CD14-positive monocyte (primary cell): Measurements from ENCODE around the gene DESI1. TPM values are rescaled to one million over a fixed set of nuclear protein-coding genes. Genes with fewer than 3 reads are reported as not detected.

ENCODE experiments used
- DNase-seq, 3 donors: peaks; one replicate each; pipeline ENCODE4 v3.0.0-alpha.2; 2011 to 2022
- H2AFZ ChIP-seq: 2 replicates; pipeline ENCODE4 v1.6.0; 2012; ENCODE audit warnings: mild to moderate bottlenecking, low read depth, low read length, inconsistent platforms; ENCODE audit not compliant: insufficient read depth, poor library complexity, severe bottlenecking
- H3K27ac ChIP-seq, 2 donors: 1 replicate in 1 of 2; 2 replicates in 1 of 2; pipeline ENCODE4 v1.5.1; 2012 to 2013; ENCODE audit warnings: low read length in 2 of 2, control low read depth in 1 of 2, inconsistent platforms in 1 of 2, low read depth in 1 of 2, mild to moderate bottlenecking in 1 of 2
- H3K27me3 ChIP-seq, 2 donors: one replicate each; pipeline versions ENCODE4 v1.6.0 to v1.6.1; 2011 to 2013; ENCODE audit warnings: low read length in 2 of 2; ENCODE audit not compliant: control insufficient read depth in 2 of 2, insufficient read depth in 2 of 2
- H3K36me3 ChIP-seq, 2 donors: replicated peaks in 1 of 2; 1 replicate in 1 of 2; 2 replicates in 1 of 2; pipeline versions ENCODE4 v1.5.1 to v1.6.1; 2012 to 2013; ENCODE audit warnings: low read length in 2 of 2, control low read depth in 1 of 2, inconsistent platforms in 1 of 2, mild to moderate bottlenecking in 1 of 2; ENCODE audit not compliant: insufficient read depth in 2 of 2, control insufficient read depth in 1 of 2
- H3K4me1 ChIP-seq, 2 donors: 1 replicate in 1 of 2; 2 replicates in 1 of 2; pipeline versions ENCODE4 v1.5.1 to v1.6.1; 2012 to 2013; ENCODE audit warnings: low read length in 2 of 2, control low read depth in 1 of 2, inconsistent platforms in 1 of 2, mild to moderate bottlenecking in 1 of 2, moderate library complexity in 1 of 2; ENCODE audit not compliant: insufficient read depth in 2 of 2, control insufficient read depth in 1 of 2
- H3K4me2 ChIP-seq: replicated peaks from 2 replicates; pipeline ENCODE3; 2012; ENCODE audit warnings: low read length, moderate library complexity, mild to moderate bottlenecking; ENCODE audit not compliant: poor library complexity, severe bottlenecking; ENCODE audit errors: extremely low read depth
- H3K4me3 ChIP-seq, 3 experiments: fragments of 200-600 bp in 1 of 3; sonication (generic) in 1 of 3; replicated peaks in 1 of 3; 1 replicate in 2 of 3; 2 replicates in 1 of 3; pipeline ENCODE4 v1.5.1; 2011 to 2013; ENCODE audit warnings: low read length in 3 of 3, mild to moderate bottlenecking in 3 of 3, control low read depth in 2 of 3, low read depth in 2 of 3, inconsistent platforms in 1 of 3, moderate library complexity in 1 of 3
- H3K79me2 ChIP-seq: 2 replicates; pipeline ENCODE4 v1.6.0; 2012; ENCODE audit warnings: mild to moderate bottlenecking, control low read depth, inconsistent platforms, low read length, moderate library complexity; ENCODE audit not compliant: insufficient read depth
- H3K9ac ChIP-seq: 2 replicates; pipeline ENCODE4 v1.6.0; 2017; ENCODE audit warnings: low read length, mild to moderate bottlenecking; ENCODE audit not compliant: insufficient read depth, poor library complexity, severe bottlenecking
- H3K9me3 ChIP-seq, 2 donors: replicated peaks in 1 of 2; 1 replicate in 1 of 2; 2 replicates in 1 of 2; pipeline versions ENCODE4 v1.5.1 to v1.6.1; 2012 to 2013; ENCODE audit warnings: low read length in 2 of 2, control low read depth in 1 of 2; ENCODE audit not compliant: control insufficient read depth in 1 of 2, insufficient read depth in 1 of 2
- H4K20me1 ChIP-seq: 2 replicates; pipeline ENCODE4 v1.6.0; 2012; ENCODE audit warnings: mild to moderate bottlenecking, low read length, control low read depth, moderate library complexity; ENCODE audit not compliant: insufficient read depth
- H3K27ac Mint-ChIP-seq, 7 donors: one replicate each; pipeline ENCODE4 v1.8.0; 2020; ENCODE audit warnings: mild to moderate bottlenecking in 7 of 7, mixed read lengths in 7 of 7, moderate library complexity in 6 of 7, inconsistent platforms in 2 of 7
- H3K27me3 Mint-ChIP-seq, 3 donors: one replicate each; pipeline ENCODE4 v1.8.0; 2021 to 2022; ENCODE audit warnings: low read depth in 3 of 3, mild to moderate bottlenecking in 3 of 3, mixed read lengths in 3 of 3, moderate library complexity in 3 of 3, inconsistent platforms in 1 of 3
- H3K36me3 Mint-ChIP-seq, 2 donors: one replicate each; pipeline ENCODE4 v1.8.0; 2020; ENCODE audit warnings: mixed read lengths in 2 of 2, inconsistent platforms in 1 of 2, mild to moderate bottlenecking in 1 of 2
- H3K4me1 Mint-ChIP-seq: one replicate; pipeline ENCODE4 v1.8.0; 2020; ENCODE audit warnings: mild to moderate bottlenecking, mixed read lengths
- H3K4me3 Mint-ChIP-seq, 2 donors: one replicate each; pipeline ENCODE4 v1.8.0; 2020; ENCODE audit warnings: mild to moderate bottlenecking in 2 of 2, mixed read lengths in 2 of 2, moderate library complexity in 1 of 2
- H3K9me3 Mint-ChIP-seq, 7 donors: one replicate each; pipeline ENCODE4 v1.8.0; 2020 to 2022; ENCODE audit warnings: mixed read lengths in 7 of 7, mild to moderate bottlenecking in 6 of 7, moderate library complexity in 6 of 7, inconsistent platforms in 2 of 7
- WGBS: methylation state at CpG from one replicate; pipeline ENCODE4 v1.1.5; 2013; ENCODE audit warnings: missing lambda C conversion rate; ENCODE audit not compliant: insufficient coverage; 5-methylcytosine and 5-hydroxymethylcytosine counted together
- intact Hi-C, 2 donors: fragments of 100-400 bp; cut with micrococcal nuclease; formaldehyde crosslinking; loops; one replicate each; pipeline versions ENCODE4 v1.15.0 to v1.15.1; 2023
- polyA plus RNA-seq, 3 donors: library from polyadenylated mRNA; depleted of rRNA in 1 of 3; unstranded in 2 of 3; stranded (reverse) in 1 of 3; fragments of 300-500 nt in 2 of 3; fragments of >200 nt in 1 of 3; fragmentation: Illumina TruSeq in 2 of 3; gene quantifications; 1 replicate in 2 of 3; 2 replicates in 1 of 3; pipeline ENCODE4 v1.2.3, GENCODE V29; 2012 to 2021
- TF ChIP-seq, protein P1 (sequence below): fragments of 200-600 bp; IDR thresholded peaks from one replicate; pipeline ENCODE4 v1.8.0; 2022; ENCODE audit warnings: antibody characterized with exemption, mild to moderate bottlenecking

DESI1 gene
- polyA plus RNA-seq, 3 donors = 15.8 to 33.7 (median 31.5) TPM

- Mint-ChIP-seq H3K4me1 (no peaks in the 10 kb centered on the region), H3K27me3 (peaks cover 0 to 3% (median 0%) of the 10 kb centered on the region in 3 donors), H3K36me3 (peaks cover 61 to 89% of the 10 kb centered on the region in 2 donors), H3K4me3 (no peak overlapping the region), H3K9me3 (no peaks in the 10 kb centered on the region), H3K27ac (no peak overlapping the region)
- Histone ChIP-seq H3K9me3 (no peaks in the 10 kb centered on the region), H4K20me1 (peaks cover 17% of the 10 kb centered on the region), H3K36me3 (peaks cover 79 to 93% of the 10 kb centered on the region in 2 donors), H3K79me2 (peaks cover 3% of the 10 kb centered on the region), H3K9ac (no peak overlapping the region), H3K27ac (peak overlapping the region in 1 of 2 donors; percentile 9), H3K4me3 (no peak overlapping the region), H2AFZ (no peak overlapping the region), H3K4me1 (no peaks in the 10 kb centered on the region), H3K4me2 (no peak overlapping the region), H3K27me3 (no peaks in the 10 kb centered on the region)
- intact Hi-C loops = no loop called here
- DNase-seq = no peak
- no CpG with 5 or more reads among the region's 1 CpG for WGBS
- TF ChIP-seq, protein P1, sequence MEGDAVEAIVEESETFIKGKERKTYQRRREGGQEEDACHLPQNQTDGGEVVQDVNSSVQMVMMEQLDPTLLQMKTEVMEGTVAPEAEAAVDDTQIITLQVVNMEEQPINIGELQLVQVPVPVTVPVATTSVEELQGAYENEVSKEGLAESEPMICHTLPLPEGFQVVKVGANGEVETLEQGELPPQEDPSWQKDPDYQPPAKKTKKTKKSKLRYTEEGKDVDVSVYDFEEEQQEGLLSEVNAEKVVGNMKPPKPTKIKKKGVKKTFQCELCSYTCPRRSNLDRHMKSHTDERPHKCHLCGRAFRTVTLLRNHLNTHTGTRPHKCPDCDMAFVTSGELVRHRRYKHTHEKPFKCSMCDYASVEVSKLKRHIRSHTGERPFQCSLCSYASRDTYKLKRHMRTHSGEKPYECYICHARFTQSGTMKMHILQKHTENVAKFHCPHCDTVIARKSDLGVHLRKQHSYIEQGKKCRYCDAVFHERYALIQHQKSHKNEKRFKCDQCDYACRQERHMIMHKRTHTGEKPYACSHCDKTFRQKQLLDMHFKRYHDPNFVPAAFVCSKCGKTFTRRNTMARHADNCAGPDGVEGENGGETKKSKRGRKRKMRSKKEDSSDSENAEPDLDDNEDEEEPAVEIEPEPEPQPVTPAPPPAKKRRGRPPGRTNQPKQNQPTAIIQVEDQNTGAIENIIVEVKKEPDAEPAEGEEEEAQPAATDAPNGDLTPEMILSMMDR = no peak
Measured at GRCh38 chr22:41648432-41648831, 27.6 kb upstream of the DESI1 start.

DNA sequence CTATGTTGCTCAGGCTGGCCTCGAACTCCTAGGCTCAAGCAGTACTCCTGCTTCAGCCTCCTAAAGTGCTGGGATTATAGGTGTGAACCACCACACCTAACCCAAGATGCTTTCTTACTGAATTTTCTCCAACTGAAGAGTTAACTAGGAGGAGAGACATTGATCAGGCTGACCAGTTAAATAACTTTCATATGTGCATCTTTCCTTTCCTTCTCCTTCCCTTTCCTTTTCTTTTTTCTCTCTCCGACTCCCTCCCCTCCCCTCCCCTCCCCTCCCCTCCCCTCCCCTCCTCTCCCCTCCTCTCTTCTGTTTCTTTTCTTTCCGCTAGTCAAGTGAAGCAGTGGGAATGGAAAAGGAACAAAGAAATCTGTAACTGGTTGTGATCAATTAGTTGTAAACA is 26.9 kb upstream of the DESI1 start:
- H3K36me3 Mint-ChIP-seq = peaks cover 60 to 89% of the 10 kb centered on the region in 2 donors
- no peak overlapping the region for H3K4me3 ChIP-seq
- H3K9ac ChIP-seq = no peak overlapping the region
- H3K27ac ChIP-seq = no peak overlapping the region
- H3K27me3 ChIP-seq = no peaks in the 10 kb centered on the region
- no CpG with 5 or more reads among the region's 3 CpGs for WGBS
- peaks cover 0 to 3% (median 0%) of the 10 kb centered on the region in 3 donors for H3K27me3 Mint-ChIP-seq
- H3K36me3 ChIP-seq = peaks cover 73 to 93% of the 10 kb centered on the region in 2 donors
- H3K4me1 ChIP-seq = no peaks in the 10 kb centered on the region
- H3K27ac Mint-ChIP-seq = no peak overlapping the region
- H3K4me1 Mint-ChIP-seq = no peaks in the 10 kb centered on the region
- no peak overlapping the region for H3K4me2 ChIP-seq
- intact Hi-C loops = no loop called here
- DNase-seq = no peak
- H3K9me3 Mint-ChIP-seq = no peaks in the 10 kb centered on the region
- H4K20me1 ChIP-seq = peaks cover 21% of the 10 kb centered on the region
- TF ChIP-seq, protein P1 = no peak
- no peak overlapping the region for H2AFZ ChIP-seq
- H3K4me3 Mint-ChIP-seq = no peak overlapping the region
- peaks cover 8% of the 10 kb centered on the region for H3K79me2 ChIP-seq
- no peaks in the 10 kb centered on the region for H3K9me3 ChIP-seq
